Astrocyte (in vitro differentiated cells and primary cell): ENCODE data around the gene HBS1L.

Experiments used
- CTCF ChIP-seq: IDR thresholded peaks from 2 replicates; pipeline ENCODE4 v1.5.1; 2011; ENCODE audit warnings: low read depth, mild to moderate bottlenecking, inconsistent platforms, low read length, moderate library complexity; ENCODE audit not compliant: insufficient read depth
- EZH2 ChIP-seq: IDR thresholded peaks from 2 replicates; pipeline ENCODE4 v1.6.1; 2012; ENCODE audit warnings: mild to moderate bottlenecking, low read length, inconsistent platforms; ENCODE audit not compliant: insufficient read depth

DNA sequence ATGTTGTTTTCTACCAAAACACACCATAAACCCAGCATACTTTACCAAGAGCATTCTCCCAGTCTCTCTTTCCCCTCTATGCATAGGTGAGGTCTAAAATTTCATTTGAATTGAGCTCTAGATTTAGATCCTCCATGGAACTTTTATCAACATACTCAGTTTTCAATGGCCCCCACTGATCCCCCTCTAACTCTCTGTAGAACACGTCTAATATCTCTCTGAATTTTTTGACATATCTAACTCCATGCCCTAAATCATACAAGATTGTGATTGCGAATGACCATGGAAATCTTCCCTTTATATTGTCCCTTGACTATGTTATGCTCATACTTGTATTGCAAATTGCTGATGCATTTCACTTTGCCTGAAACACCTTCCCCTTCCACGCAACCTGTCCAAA is 38.1 kb upstream of the HBS1L start:
- TF ChIP-seq CTCF (no peak), EZH2 (no peak)
